ENCODE results near the gene CIC.

The CIC gene

DNA sequence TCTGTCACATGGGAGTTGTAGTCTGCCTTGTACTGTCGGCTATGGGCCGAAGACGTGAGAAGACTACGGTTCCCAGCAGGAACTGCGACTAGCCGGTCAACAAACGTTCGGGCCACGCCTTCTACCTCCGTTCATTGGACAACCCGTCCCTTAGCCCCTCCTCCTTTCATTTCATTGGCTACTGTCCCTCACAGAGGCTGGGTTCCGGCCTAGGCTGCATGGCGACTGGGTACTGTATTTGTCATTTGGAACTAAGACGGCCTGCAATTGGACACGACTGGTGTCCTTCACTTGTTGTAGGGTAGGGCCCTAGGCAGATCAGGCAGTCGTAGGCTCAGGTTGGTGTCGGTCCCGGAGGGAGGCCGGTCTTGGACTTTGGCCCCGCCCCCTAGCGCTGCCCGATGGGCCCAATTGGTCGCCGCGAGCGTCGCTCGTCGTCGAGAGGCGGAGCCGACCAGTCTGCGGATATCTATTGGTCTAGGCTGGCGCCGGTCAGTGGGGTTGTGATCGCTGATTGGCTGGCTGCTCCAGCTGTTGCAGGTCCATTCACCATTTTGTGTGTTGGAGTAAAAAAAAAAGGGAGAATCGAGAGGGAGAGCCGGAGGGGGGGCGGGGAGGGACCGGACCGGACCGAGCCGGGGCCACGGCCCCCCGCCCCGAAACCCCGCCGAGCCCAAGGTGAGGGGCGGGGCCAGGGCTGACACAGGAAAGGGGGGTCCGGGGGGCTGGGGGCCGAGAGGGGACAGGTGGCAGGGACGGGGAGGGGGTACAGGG, at the start of gene CIC:
Gene CIC, plus strand, starts transcription at position 549 of the 774 bp plus-strand sequence. CDS start 2,532 bp downstream, outside the sequence.
- in situ Hi-C loops (cut with MboI; ENCODE audit: low sequenced_read_pairs): no loop called here

GRCh38 chr19:42219812-42220750, 49.0 kb upstream of the CIC start, which contains the start of gene ZNF526:
TSS of gene ZNF526 (plus strand) at chr19:42220312. CDS start at chr19:42224404, 4,092 bp downstream.
- in situ Hi-C loops (cut with MboI; ENCODE audit: low sequenced_read_pairs): no loop called here

GRCh38 chr19:42220751-42221097, 48.3 kb upstream of the CIC start:
- in situ Hi-C loops (cut with MboI; ENCODE audit: low sequenced_read_pairs): no loop called here

DNA sequence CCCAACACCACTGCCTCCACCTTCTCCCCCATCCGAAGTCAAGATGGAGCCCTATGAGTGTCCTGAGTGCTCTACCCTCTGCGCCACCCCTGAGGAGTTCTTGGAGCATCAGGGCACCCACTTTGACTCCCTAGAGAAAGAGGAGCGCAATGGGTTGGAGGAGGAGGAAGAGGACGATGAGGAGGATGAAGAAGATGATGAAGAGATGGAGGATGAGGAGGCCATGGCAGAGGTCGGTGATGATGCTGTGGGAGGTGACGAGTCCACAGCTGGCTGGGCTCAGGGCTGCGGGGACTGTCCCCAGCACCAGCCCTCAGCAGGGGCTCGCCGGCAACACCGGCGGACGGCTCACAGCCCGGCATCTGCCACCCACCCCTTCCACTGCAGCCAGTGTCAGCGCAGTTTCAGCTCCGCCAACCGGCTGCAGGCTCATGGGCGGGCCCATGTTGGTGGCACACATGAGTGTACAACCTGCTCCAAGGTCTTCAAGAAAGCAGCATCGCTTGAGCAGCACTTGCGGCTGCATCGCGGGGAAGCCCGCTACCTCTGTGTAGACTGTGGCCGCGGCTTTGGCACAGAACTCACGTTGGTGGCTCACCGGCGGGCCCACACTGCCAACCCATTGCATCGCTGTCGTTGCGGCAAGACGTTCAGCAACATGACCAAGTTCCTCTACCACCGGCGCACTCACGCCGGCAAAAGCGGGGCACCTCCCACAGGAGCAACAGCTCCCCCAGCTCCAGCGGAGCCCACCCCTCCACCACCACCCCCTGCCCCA, 43.9 kb upstream of the CIC start:
- in situ Hi-C loops (cut with MboI; ENCODE audit: low sequenced_read_pairs): no loop called here

GRCh38 chr19:42225718-42226292, 43.2 kb upstream of the CIC start:
- in situ Hi-C loops (cut with MboI; ENCODE audit: low sequenced_read_pairs): no loop called here

- in situ Hi-C loops (cut with MboI; ENCODE audit: low sequenced_read_pairs): no loop called here
Measured at GRCh38 chr19:42226886-42227285, 42.2 kb upstream of the CIC start.

- in situ Hi-C loops (cut with MboI; ENCODE audit: low sequenced_read_pairs): no loop called here
Measured at GRCh38 chr19:42228641-42229040, 40.4 kb upstream of the CIC start.

GRCh38 chr19:42229301-42229854, 39.7 kb upstream of the CIC start:
- in situ Hi-C loops (cut with MboI; ENCODE audit: low sequenced_read_pairs): no loop called here

GRCh38 chr19:42229855-42230351, 39.1 kb upstream of the CIC start:
- in situ Hi-C loops (cut with MboI; ENCODE audit: low sequenced_read_pairs): no loop called here

DNA sequence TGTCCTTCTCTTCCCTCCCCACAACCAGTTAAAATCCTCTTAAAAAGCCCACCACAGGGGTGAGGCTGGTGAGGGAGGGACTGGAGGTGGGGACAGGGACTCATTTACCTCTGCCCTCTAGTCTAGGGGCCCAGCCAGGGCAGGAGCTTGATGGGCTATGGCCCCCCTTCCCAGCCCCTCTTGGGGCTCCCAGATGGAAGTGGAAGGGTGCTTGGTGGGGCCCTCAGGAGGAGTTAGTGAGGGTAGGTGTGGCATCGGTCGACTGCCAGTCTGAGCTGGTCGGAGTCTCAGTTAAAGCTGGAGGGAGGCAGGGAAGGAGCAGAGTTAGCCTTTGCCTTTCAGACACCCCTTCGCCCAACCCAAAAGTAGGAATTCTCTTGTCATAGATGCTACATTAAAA, 38.5 kb upstream of the CIC start:
- in situ Hi-C loops (cut with MboI; ENCODE audit: low sequenced_read_pairs): no loop called here

GRCh38 chr19:42232435-42232834, 36.6 kb upstream of the CIC start:
- in situ Hi-C loops (cut with MboI; ENCODE audit: low sequenced_read_pairs): no loop called here

DNA sequence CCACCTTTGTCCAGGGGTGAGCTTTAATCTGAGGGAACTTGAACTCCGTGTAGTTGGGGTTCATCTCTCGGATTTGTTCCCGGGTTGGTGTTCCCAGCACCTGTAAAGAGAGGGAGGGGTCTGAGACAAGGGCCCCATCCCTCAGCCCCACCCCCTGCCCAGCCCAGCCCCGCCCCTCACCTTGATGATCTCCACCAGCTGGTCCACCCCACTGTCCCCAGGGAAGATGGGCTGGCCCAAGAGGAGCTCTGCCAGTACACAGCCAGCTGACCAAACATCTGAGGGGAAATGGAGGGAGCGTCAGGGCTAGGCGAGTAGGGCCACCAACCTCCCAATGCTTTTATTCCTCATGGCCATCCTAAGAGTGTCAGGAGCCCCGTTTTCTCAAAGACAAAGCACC, 35.9 kb upstream of the CIC start:
- in situ Hi-C loops (cut with MboI; ENCODE audit: low sequenced_read_pairs): no loop called here

- in situ Hi-C loops (cut with MboI; ENCODE audit: low sequenced_read_pairs): no loop called here
Measured at GRCh38 chr19:42233678-42234292, 35.3 kb upstream of the CIC start.

GRCh38 chr19:42234364-42234763, 34.7 kb upstream of the CIC start:
- in situ Hi-C loops (cut with MboI; ENCODE audit: low sequenced_read_pairs): no loop called here

DNA sequence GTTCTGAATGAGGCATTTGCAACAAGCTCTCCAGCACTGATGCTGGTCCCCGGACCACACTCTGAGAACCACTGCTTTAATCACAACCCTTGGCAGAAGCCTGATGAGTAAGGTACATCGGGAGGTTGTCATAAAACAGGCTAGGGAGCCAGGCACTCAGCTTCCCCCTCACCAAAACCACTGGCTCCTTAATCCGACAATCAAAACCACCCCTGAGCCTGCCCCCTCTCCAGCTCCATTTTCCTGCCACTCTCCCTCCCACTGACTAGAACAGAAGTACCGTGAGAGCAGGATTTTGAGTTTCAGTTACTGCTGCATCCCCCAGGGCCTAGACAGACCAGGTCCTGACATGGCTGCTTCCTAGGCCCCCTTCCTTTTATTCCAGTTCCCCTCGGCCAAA, 33.9 kb upstream of the CIC start:
- in situ Hi-C loops (cut with MboI; ENCODE audit: low sequenced_read_pairs): no loop called here

DNA sequence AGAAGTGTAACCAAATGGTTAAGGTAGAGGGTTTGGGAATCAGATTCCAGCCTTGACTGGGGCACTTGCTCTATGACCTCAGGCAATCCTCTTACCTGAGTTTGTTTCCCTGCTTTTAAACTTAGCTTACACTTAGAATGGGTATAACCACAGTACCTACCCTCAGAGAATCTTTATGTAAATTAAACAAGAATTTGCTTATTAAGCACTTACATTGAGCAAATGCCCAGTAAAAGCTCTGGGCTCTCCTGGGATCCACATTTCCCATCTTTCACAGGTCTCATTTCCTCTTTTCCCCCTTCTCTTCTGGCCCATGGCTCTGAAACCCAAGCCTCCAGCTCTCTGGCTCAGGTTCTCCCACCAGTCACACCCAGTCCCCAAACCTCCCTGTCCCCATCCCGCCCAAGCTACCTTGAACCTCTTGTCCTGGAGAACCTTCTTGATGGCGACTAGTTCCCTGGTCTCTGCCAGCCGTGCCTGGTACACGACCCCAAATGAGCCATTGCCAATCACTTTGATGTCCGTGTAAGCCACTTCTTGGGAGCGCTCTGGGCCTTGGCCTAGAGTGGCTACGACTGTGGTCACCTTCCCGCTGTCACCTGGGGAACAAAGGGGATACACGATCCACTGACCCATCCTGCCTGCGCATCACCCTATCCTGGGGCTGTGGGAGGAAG, 29.4 kb upstream of the CIC start:
- in situ Hi-C loops (cut with MboI; ENCODE audit: low sequenced_read_pairs): no loop called here

DNA sequence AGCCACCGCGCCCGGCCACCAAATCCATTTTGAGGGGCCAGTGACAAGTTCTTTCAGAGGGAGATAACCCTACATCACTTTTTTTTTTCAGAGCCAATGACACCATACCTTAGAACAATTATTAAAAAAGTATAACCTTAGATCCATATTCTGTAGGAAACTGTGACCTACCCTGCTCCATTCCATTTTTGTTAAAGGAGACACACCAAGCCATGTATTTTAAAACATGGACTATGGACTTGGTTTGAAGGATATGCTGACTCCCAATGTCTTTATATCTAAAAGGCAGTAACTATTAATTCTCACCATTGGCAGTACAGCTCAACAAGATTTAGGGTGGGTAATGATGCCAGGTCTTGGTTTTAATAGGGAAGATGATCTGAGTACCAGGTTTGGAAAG, 27.8 kb upstream of the CIC start:
- in situ Hi-C loops (cut with MboI; ENCODE audit: low sequenced_read_pairs): no loop called here

GRCh38 chr19:42242069-42242511, 27.0 kb upstream of the CIC start:
- in situ Hi-C loops (cut with MboI; ENCODE audit: low sequenced_read_pairs): no loop called here
